GM20431 (cell line): Measurements from ENCODE around the gene PANX2.
"Not testable (repeated sequence)": the region's sequence is repeated elsewhere in the genome, so short reads cannot be mapped to it uniquely, and the experiment has no call there.

ENCODE experiments used
- in situ Hi-C: fragments of 300-500 bp; cut with MseI, MboI; formaldehyde crosslinking; loops from one replicate; pipeline ENCODE4 v1.15.0; 2020; ENCODE audit warnings: low sequenced_read_pairs; ENCODE audit not compliant: unreplicated experiment

The PANX2 gene

DNA sequence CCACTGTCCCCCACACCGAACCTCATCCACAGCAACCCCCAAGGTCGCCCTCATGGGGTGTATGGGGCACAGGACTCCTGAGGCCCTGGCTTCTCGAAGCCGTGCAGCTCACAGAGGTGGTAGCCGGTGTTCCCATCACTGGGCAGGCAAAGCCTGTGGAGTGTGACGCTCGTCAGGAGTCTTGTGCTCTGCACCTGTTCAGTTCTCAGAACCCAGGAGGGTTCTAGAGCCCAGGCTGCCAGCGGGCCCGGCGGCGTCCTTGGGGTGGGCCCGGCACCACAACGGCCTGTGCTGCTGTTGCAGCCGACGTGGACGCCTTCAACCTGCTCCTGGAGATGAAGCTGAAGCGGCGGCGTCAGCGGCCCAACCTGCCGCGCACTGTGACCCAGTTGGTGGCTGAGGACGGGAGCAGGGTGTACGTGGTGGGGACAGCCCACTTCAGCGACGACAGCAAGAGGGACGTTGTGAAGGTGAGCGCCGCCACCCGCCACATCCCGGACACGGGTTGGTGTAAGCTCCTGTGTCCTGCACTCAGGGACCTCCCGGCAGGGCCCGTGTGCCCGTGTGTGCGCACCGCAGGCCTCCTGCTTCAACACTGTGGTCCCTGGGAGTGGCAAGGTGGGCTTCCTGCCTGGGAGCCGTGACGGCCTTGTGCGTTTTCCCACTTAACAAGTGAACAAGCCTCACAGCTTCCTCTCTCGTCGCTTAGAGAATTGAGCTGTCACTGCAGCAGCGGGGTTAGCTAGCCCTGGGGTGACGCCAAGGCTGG is 23.7 kb downstream of the PANX2 start:
- in situ Hi-C loops, result no loop called here

DNA sequence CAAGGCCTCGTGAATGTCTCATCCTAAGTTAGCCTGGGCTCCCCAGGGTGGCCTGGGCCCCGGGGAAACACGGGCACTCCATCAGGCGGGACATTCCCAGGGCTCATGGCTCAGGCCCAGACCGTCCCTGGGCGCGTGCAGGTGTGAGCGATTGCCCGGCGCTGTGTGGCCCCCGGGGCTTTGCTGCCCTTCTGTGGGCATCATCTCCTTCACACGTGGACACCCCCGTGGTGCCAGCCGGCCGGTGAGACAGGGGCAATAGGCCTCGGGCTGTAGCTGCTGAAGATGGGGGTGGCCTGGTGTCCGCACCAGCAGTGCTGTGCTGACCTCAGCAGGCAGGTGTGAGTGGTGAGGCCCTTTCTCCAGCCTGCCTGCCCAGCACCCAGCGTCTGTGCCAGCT is 25.7 kb downstream of the PANX2 start:
- in situ Hi-C loops, result no loop called here

DNA sequence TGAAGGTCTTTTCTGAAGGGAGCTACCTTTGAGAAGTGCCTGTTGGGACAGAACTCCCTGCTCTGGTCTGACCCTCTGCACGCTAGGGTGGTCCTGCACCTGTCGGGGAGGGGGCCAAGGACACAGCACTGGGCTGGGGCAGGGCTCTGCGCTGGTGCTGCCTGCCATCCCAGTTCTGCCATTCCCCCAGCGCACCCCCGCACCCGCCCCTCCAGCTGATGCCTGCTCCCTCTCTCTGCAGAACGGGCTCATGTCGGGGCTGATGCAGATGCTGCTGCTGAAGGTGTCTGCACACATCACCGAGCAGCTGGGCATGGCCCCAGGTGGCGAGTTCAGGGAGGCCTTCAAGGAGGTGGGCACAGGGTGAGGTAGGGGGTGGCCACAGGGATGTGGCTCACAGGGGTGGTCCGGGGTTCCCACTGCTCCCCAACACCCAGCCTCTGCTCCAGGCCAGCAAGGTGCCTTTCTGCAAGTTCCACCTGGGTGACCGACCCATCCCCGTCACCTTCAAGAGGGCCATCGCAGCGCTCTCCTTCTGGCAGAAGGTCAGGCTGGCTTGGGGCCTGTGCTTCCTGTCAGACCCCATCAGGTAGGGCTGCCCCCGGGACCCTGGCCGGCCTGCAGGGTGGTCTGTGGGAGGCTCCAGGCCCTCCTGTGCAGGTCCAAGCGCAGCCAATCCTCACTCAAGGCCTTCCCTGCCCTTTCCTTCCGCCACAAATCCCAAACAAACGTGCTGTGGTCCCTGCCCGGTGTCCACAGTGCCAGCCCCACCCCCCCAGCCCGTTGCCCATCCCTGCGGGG is 26.7 kb downstream of the PANX2 start:
- in situ Hi-C loops, result no loop called here

- in situ Hi-C loops, result no loop called here
Observed at GRCh38 chr22:50197856-50198623, 27.5 kb downstream of the PANX2 start.

GRCh38 chr22:50198624-50199017 is 28.1 kb downstream of the PANX2 start:
- in situ Hi-C loops, result no loop called here

- in situ Hi-C loops, result no loop called here
Observed at GRCh38 chr22:50199251-50199721, 28.8 kb downstream of the PANX2 start.

GRCh38 chr22:50199829-50200460 is 29.4 kb downstream of the PANX2 start:
- in situ Hi-C loops, result no loop called here

GRCh38 chr22:50200461-50201190 is 30.1 kb downstream of the PANX2 start, which contains the start of gene SELENOO:
Gene SELENOO (plus strand): TSS chr22:50201011. CDS start chr22:50201037, 26 bp downstream.
- in situ Hi-C loops, result no loop called here

DNA sequence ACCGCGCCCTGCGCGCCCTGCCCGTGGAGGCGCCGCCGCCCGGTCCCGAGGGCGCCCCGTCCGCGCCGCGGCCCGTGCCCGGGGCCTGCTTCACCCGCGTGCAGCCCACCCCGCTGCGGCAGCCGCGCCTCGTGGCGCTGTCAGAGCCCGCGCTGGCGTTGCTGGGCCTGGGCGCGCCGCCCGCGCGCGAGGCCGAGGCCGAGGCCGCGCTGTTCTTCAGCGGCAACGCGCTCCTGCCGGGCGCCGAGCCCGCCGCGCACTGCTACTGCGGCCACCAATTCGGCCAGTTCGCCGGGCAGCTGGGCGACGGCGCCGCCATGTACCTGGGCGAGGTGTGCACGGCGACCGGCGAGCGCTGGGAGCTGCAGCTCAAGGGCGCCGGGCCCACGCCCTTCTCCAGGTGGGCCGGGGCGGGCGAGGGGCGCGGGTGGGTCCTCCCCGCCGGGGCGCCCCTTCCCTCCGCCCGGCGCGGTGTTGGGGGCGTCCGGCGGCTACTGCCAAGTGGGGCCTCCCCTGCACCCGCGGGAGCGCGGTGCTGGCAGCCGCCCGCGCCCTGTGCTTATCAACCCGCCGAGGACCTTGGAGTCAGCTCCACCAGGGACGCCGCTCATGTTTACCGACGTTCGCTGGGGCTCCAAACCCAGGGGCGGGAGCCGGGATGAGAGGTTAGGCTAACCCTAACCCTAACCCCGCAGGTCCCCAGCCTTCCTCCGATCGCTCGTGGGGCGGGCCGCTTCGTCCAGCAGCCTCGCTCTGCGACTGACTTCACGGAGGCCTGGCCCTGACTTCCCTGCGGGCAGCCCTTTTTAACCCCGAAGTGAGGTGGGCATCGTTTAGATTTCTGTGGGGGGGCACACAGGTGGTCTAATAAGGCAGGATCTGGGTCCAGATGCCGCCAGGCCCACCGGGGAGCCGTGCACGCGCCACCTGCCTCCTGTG is 30.9 kb downstream of the PANX2 start:
- in situ Hi-C loops, result no loop called here

DNA sequence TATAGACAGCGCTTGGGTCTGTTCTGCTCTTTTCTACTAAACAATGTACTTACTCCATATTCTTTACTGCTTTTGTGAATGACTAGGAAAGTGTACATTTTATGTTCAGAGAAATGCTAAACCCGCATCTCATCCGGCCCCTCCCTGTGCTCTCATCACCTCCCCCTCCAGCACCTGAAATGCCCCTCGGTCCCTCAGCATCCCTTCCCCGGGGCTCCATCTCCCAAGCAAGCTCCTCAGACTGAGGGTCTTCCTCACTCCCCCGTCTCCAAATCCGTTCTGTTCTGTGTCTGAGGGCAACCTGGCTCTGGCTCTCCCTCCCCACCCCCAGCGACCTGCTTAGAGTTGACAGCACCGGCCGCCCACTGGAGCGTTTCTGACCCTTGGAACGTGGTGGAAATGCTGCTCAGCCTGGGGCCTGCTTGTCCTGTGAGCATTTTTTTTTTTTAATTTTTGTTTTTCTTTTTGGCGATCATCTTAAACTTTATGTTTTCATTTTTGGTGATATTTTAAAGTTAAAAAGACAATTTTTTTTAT is 31.7 kb downstream of the PANX2 start:
- in situ Hi-C loops, result no loop called here

DNA sequence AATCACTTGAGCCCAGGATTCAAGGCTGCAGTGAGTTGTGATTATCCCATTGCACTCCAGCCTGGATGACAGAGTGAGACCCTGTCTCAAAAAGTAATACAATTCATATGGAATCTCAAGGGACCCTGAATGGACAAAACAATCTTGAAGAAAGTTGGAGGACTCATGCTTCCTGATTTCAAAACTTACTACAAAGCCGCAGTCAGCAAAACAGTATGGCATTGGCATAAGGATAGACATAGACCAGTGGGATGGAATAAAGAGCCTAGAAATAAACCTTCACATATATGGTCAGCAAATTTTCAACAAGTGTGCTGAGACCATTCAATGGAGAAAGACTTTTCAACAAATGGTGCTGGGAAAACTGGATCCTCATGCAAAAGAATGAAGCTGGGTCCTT is 32.8 kb downstream of the PANX2 start:
- in situ Hi-C loops, result no loop called here

DNA sequence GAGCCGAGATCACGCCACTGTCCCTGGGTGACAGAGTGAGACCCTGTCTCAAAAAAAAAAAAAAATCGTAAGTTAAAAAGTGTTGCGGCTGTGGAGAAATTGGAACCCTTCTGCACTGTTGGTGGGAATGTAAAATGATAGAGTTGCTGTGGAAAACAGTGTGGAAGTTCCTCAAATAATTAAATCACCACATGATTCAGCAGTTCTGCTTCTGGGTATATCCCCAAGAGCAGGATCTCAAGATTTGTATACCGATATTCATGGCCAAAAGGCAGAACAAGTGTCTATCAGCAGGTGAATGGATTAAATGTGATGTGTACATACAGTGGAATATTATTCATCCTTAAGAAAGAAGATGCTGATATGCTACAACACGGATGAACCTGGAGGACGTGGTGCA is 34.0 kb downstream of the PANX2 start:
- in situ Hi-C loops, result no loop called here

GRCh38 chr22:50204998-50205397 is 34.5 kb downstream of the PANX2 start:
- in situ Hi-C loops, result not testable (repeated sequence)

- in situ Hi-C loops, result no loop called here
Observed at GRCh38 chr22:50205781-50206569, 35.4 kb downstream of the PANX2 start.

GRCh38 chr22:50206599-50206998 is 36.1 kb downstream of the PANX2 start:
- in situ Hi-C loops, result no loop called here

GRCh38 chr22:50207383-50208140 is 37.0 kb downstream of the PANX2 start:
- in situ Hi-C loops, result no loop called here
